Keratinocyte (primary cell): ENCODE results near the gene DLG4. TPM values are rescaled to one million over a fixed set of nuclear protein-coding genes. Genes with fewer than 3 reads are reported as not detected.

Experiments
- DNase-seq: peaks from one replicate; pipeline ENCODE4 v3.0.0-alpha.2; 2011; ENCODE audit warnings: low read depth, missing footprints, low spot score
- FAIRE-seq: peaks from 2 replicates; lab custom pipeline; 2011; peaks lifted over from hg19 to GRCh38; lab: Jason Lieb, UNC
- H2AFZ ChIP-seq: 2 replicates; pipeline ENCODE4 v1.6.0; 2012; ENCODE audit warnings: low read length, control low read depth, inconsistent platforms; ENCODE audit not compliant: control insufficient read depth
- H3K27ac ChIP-seq: 2 replicates; pipeline ENCODE4 v1.5.1; 2011; ENCODE audit warnings: low read length; ENCODE audit not compliant: control insufficient read depth, insufficient read depth
- H3K27me3 ChIP-seq: 3 replicates; pipeline ENCODE4 v1.6.0; 2011; ENCODE audit warnings: low read length; ENCODE audit not compliant: control insufficient read depth, insufficient read depth; ENCODE audit errors: extremely low read depth
- H3K36me3 ChIP-seq, 2 experiments: 2 replicates in 1 of 2; 3 replicates in 1 of 2; pipeline ENCODE4 v1.5.1; 2011; ENCODE audit warnings: low read length in 2 of 2, mild to moderate bottlenecking in 1 of 2; ENCODE audit not compliant: control insufficient read depth in 2 of 2, insufficient read depth in 2 of 2; ENCODE audit errors: extremely low read depth in 1 of 2
- H3K4me1 ChIP-seq: 3 replicates; pipeline ENCODE4 v1.5.1; 2011; ENCODE audit warnings: low read length; ENCODE audit not compliant: control insufficient read depth, insufficient read depth; ENCODE audit errors: extremely low read depth
- H3K4me2 ChIP-seq: 3 replicates; pipeline ENCODE4 v1.6.0; 2011; ENCODE audit warnings: low read depth, low read length; ENCODE audit not compliant: control insufficient read depth, insufficient read depth; ENCODE audit errors: extremely low read depth
- H3K4me3 ChIP-seq, 3 experiments: fragments of 200-600 bp in 1 of 3; sonication (generic) in 1 of 3; 2 replicates in 2 of 3; 3 replicates in 1 of 3; pipeline ENCODE4 v1.5.1; 2011 to 2016; ENCODE audit warnings: low read length in 3 of 3, mild to moderate bottlenecking in 3 of 3, control low read depth in 2 of 3, inconsistent platforms in 1 of 3, low read depth in 1 of 3, mixed read lengths in 1 of 3, mixed run types in 1 of 3, moderate library complexity in 1 of 3; ENCODE audit not compliant: control insufficient read depth in 2 of 3, insufficient read depth in 2 of 3; ENCODE audit errors: extremely low read depth in 1 of 3
- H3K79me2 ChIP-seq: 2 replicates; pipeline ENCODE4 v1.6.0; 2012; ENCODE audit warnings: low read length; ENCODE audit not compliant: control insufficient read depth, insufficient read depth
- H3K9ac ChIP-seq: 3 replicates; pipeline ENCODE4 v1.6.0; 2011; ENCODE audit warnings: low read length; ENCODE audit not compliant: control insufficient read depth, insufficient read depth; ENCODE audit errors: extremely low read depth
- H3K9me1 ChIP-seq: 3 replicates; pipeline ENCODE4 v1.6.0; 2011; ENCODE audit warnings: low read length; ENCODE audit not compliant: control insufficient read depth, insufficient read depth; ENCODE audit errors: extremely low read depth
- H3K9me3 ChIP-seq: 2 replicates; pipeline ENCODE4 v1.5.1; 2012; ENCODE audit warnings: low read depth, low read length; ENCODE audit not compliant: control insufficient read depth
- H4K20me1 ChIP-seq: 3 replicates; pipeline ENCODE4 v1.6.0; 2011; ENCODE audit warnings: low read length; ENCODE audit not compliant: control insufficient read depth, insufficient read depth; ENCODE audit errors: extremely low read depth
- CTCF ChIP-seq, 3 experiments: IDR thresholded peaks in 1 of 3; conservative IDR thresholded peaks in 1 of 3; optimal IDR thresholded peaks in 1 of 3; 2 replicates in 2 of 3; 3 replicates in 1 of 3; pipeline versions ENCODE3 to v1.5.1; 2011; ENCODE audit warnings: low read length in 3 of 3, mild to moderate bottlenecking in 3 of 3, moderate library complexity in 2 of 3, control low read depth in 1 of 3, inconsistent platforms in 1 of 3; ENCODE audit not compliant: insufficient read depth in 2 of 3; ENCODE audit errors: extremely low read depth in 1 of 3
- EZH2 ChIP-seq: IDR thresholded peaks from one replicate; pipeline ENCODE4 v1.6.1; 2012; ENCODE audit warnings: inconsistent platforms, mild to moderate bottlenecking, low read length, moderate library complexity
- dilution Hi-C: fragments of 300-500 bp; cut with MboI; formaldehyde crosslinking; loops from one replicate; pipeline ENCODE4 v1.7.0; 2020; ENCODE audit warnings: low sequenced_read_pairs; ENCODE audit not compliant: extremely low pct_ligation_motif_present
- polyA plus RNA-seq, 5 experiments: library from polyadenylated mRNA; depleted of rRNA in 3 of 5; stranded (reverse) in 3 of 5; stranded (forward) in 1 of 5; unstranded in 1 of 5; fragments of >200 nt; gene quantifications; 1 replicate in 1 of 5; 2 replicates in 3 of 5; 3 replicates in 1 of 5; pipeline versions ENCODE4 v1.2.1 to v1.2.3, GENCODE V29; 2011 to 2012; ENCODE audit warnings: missing spikeins in 2 of 5, low read depth in 1 of 5, low replicate concordance in 1 of 5

Gene DLG4
- polyA plus RNA-seq, 1 donor (not counting 4 experiments of a cell fraction or from before 2014, with no cell fraction given) = 4.5 TPM

GRCh38 chr17:7146115-7146514, 73.5 kb downstream of the DLG4 start:
- Histone ChIP-seq H3K9ac (no peak overlapping the region), H3K79me2 (no peaks in the 10 kb centered on the region), H3K4me3 (no peak overlapping the region), H3K9me1 (no peaks in the 10 kb centered on the region), H4K20me1 (no peaks in the 10 kb centered on the region), H3K4me2 (no peak overlapping the region), H3K27ac (no peak overlapping the region), H3K36me3 (no peaks in the 10 kb centered on the region), H3K9me3 (no peaks in the 10 kb centered on the region), H3K27me3 (no peaks in the 10 kb centered on the region), H2AFZ (no peak overlapping the region), H3K4me1 (peaks cover 9% of the 10 kb centered on the region)
- TF ChIP-seq EZH2 (no peak), CTCF (optimal IDR thresholded peaks at IDR 0.05 in 1 of 3, IDR thresholded peaks at IDR 0.05 in 1 of 3, conservative IDR thresholded peaks at IDR 0.05 in 1 of 3; ENCODE audit: extremely low read depth in 1 of 3, insufficient read depth in 2 of 3, low read length in 3 of 3) (no peak)
- DNase-seq (no peak), FAIRE-seq (no peak)
- dilution Hi-C loops = no loop called here

GRCh38 chr17:7144213-7144612, 75.4 kb downstream of the DLG4 start:
- H3K36me3 ChIP-seq = no peaks in the 10 kb centered on the region
- H3K9me3 ChIP-seq = no peaks in the 10 kb centered on the region
- no peaks in the 10 kb centered on the region for H3K79me2 ChIP-seq
- no peak overlapping the region for H3K9ac ChIP-seq
- H3K4me1 ChIP-seq = peaks cover 9% of the 10 kb centered on the region
- no peaks in the 10 kb centered on the region for H4K20me1 ChIP-seq
- H3K27ac ChIP-seq = no peak overlapping the region
- dilution Hi-C loops = no loop called here
- DNase-seq (no peak), FAIRE-seq (no peak)
- no peaks in the 10 kb centered on the region for H3K9me1 ChIP-seq
- TF ChIP-seq EZH2 = no peak
- TF ChIP-seq CTCF (optimal IDR thresholded peaks at IDR 0.05 in 1 of 3, IDR thresholded peaks at IDR 0.05 in 1 of 3, conservative IDR thresholded peaks at IDR 0.05 in 1 of 3; ENCODE audit: extremely low read depth in 1 of 3, insufficient read depth in 2 of 3, low read length in 3 of 3) = no peak
- no peak overlapping the region for H3K4me3 ChIP-seq
- H3K4me2 ChIP-seq = no peak overlapping the region
- H3K27me3 ChIP-seq = peaks cover 7% of the 10 kb centered on the region
- no peak overlapping the region for H2AFZ ChIP-seq
